ENCODE measurements around the gene SLC6A9.

- TF ChIP-seq CTCF (IDR thresholded peaks at IDR 0.05) = no peak
- no peak for TF ChIP-seq POLR2AphosphoS5 (IDR thresholded peaks at IDR 0.05)
- no peak for TF ChIP-seq POLR2A (IDR thresholded peaks at IDR 0.05)
Measured at GRCh38 chr1:44029260-44029910, 1.9 kb downstream of the SLC6A9 start.
